HG03521 (cell line): ENCODE data around the gene NR5A2.

Source experiments
- ATAC-seq: cut with Tn5 transposase; IDR thresholded peaks from one replicate; pipeline ENCODE4 v1.9.1; 2021; ENCODE audit warnings: mild to moderate bottlenecking, moderate library complexity; ENCODE audit not compliant: unreplicated experiment

NR5A2 gene

GRCh38 chr1:200027264-200027823 lies at the start of gene NR5A2:
TSS of gene NR5A2 (plus strand) at chr1:200027710. CDS start at chr1:200027848, 138 bp downstream.
- no peak for ATAC-seq

DNA sequence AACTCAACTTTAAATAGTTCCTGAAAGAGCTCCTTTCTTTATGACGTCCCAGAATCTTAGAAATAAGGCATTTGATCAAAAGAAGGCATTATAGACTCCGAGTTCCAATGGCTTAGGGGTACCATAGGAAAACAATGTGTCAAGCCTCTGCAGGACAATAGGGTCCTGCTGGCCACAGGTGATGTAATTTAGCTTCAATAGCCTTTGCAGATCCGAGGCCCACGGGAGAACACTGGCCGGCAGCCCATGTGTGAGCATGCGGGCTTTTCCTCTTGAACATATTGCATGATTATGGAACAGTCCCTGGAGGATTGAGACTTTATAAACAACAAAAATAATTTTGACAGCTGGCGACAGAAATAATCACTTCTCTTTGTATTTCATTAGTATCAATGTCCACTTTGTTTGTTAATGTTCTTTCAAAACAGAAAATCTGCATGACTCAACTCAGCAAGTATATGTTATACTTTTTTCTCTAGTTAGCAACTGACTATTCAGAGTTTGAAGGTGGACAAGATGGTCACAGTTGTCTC lies 49.0 kb upstream of the NR5A2 start:
- ATAC-seq = no peak

GRCh38 chr1:199979071-199979470 lies 48.4 kb upstream of the NR5A2 start:
- no peak for ATAC-seq

- ATAC-seq = no peak
These were observed 45.9 kb upstream of the NR5A2 start for GRCh38 chr1:199981584-199981983.

DNA sequence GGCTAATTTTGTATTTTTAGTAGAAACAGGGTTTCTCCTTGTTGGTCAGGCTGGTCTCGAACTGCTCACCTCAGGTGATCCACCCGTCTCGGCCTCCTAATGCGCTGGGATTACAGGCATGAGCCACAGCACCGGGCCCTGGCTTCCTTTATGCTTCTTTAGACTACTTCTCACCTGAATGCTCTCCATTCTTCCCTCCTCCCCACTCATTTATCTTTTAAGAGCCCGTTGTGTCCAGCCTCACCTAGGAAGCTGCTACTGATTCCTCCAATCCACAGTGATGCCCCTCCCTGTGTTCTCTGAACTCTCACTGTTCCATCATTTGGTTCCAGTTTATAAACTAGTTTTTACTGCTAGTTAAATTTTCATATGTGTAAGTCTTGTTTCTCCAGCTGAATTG lies 44.9 kb upstream of the NR5A2 start:
- ATAC-seq = no peak

GRCh38 chr1:199983531-199983930 lies 44.0 kb upstream of the NR5A2 start:
- ATAC-seq = no peak

GRCh38 chr1:199995096-199995685 lies 32.3 kb upstream of the NR5A2 start:
- no peak for ATAC-seq

GRCh38 chr1:200005165-200005564 lies 22.3 kb upstream of the NR5A2 start:
- no peak for ATAC-seq

DNA sequence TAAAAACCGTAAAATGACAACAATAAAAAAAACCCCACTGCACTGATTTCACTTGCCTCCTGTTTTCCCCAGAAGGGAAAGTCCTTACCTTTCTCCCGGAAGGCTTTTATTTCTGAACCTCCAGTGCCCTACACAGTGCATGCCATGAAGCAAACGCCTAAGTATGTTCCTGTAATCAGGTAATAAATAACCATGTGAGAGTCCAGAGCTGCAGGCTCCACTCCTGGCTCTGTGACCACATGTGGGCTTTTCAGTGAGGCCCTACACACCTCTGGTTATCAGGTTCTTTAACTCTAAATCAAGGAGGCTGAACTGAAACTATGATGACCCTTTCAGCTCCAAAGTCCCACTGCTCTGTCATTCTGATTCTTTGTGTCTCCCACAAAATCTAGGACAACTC lies 20.8 kb upstream of the NR5A2 start:
- ATAC-seq = no peak

- ATAC-seq = no peak
These were observed 11.7 kb upstream of the NR5A2 start for GRCh38 chr1:200015811-200016210.

GRCh38 chr1:200021577-200022238 lies 5.8 kb upstream of the NR5A2 start:
- no peak for ATAC-seq

DNA sequence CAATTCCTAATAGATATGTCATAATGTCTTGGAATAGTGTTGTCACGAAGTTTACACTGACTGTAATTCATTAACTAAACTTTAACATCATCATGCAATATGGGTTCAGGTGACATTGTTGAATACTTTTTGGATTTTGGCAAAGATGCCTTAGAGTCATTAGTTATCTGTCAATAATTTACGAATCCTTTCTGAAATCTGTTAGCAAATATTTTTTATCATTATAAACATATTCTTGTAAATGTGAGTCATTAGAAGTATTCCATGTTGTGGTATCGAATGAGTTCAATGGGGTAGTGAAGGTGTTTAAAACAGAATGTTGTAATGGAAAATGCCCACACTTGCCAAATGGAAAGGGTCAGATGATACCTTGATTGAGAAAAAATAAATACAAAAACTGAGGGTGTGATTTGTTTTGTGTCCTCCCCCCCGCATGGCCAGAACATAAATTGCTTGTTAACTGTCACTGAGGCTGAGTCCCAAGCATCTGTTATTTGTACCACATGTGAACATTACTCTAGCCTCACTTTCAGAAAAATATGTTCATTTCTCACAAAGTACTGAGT lies 5.2 kb upstream of the NR5A2 start:
- ATAC-seq = no peak

GRCh38 chr1:200028586-200029034 lies 1.1 kb downstream of the NR5A2 start:
- no peak for ATAC-seq

GRCh38 chr1:200029035-200029821 lies 1.7 kb downstream of the NR5A2 start:
- no peak for ATAC-seq

GRCh38 chr1:200029822-200030152 lies 2.3 kb downstream of the NR5A2 start:
- no peak for ATAC-seq

DNA sequence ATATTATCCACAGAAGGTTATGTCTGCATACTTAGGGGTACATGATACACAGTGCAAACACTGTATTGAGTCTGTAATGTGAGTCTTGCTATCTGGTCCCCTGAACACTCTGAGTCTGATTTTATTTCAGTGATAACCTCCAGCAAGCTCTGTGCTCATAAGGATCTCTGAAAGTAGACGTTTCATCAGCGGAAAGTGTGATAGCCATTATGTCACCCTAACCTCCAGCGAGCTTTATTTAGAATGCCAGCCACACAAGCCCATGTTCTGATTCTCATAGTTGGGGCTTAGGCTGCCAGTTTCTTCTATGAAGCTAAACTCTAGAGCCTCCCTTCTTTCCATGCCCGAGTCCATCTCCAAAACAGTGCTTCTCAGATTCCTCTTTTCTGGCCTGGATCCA lies 3.3 kb downstream of the NR5A2 start:
- ATAC-seq = no peak

GRCh38 chr1:200033511-200034261 lies 6.2 kb downstream of the NR5A2 start:
- ATAC-seq = no peak

DNA sequence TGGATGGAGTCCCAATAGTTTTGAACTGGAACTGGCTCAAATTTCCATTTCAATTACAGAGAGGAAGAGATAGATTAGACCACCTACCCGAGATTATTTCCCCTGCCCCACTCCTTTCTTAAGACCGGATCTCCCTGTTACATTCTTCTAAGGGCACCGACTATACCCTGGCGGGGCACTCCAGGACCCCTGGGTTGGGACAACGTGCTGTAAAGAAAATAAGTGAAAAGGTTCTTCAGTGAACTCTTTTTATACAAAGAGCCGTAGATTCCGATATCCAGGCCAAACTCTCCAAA lies 6.7 kb downstream of the NR5A2 start:
- ATAC-seq = no peak

DNA sequence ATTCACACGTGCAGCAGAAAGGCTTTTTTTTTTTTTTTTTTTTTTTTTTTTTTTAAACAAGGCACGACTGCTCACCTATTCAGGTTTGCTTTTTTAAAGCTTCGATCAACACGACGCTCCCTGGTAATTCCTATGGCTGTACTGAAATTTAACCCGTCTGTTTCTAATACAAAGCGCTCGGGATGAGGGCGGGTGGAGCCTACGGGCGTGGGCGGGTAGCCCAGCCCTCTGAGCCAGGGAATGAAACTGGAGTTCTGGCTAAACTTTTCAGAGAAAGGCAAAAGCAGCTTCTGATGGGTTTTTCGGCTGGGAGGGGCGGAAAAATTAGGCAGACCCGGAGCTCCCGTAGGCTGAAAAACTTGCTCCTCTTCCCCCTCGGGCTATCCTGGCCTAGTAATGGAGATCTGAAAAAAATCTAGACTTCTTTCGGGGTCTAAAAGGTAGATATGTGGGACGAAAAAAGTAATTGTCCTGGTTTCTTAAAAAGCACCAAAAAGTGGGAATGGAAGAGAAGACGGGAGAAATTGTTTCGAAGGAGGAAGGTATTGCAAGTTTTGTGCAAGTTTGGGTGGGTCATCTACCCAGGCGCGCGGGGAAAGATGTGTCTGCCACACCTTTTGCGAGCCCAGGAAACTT lies 7.4 kb downstream of the NR5A2 start:
- ATAC-seq = no peak

DNA sequence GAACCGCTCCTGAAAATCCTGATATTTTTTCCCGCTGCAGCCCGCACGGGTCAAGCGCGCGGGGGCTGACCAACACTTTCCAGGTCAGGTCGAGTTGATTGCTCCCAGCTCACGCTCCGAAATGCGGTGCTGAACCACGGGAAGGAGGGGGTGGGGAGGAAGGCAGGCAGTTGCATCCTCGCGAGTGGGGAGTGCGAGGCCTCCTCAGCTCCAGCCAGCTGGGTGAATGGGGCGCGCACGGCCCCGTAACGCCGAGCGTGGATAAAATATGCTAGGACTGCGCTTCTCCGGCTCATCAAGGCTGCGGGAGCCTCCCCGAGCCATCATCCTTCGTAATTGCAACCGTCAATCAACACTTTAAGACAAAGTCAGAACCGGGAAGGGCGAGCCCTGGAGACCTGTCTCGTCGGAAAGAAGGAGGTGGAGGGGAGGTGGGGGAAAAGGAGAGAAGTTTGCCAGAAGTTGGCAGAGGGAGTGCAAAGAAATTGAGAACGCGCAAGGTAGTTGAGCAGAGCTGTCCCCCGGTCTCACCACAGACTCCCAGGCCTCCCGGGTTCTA lies 8.0 kb downstream of the NR5A2 start:
- ATAC-seq = no peak
